Naive B cell (primary cell): ENCODE data around the gene BTBD9. TPM values are rescaled to one million over a fixed set of nuclear protein-coding genes. Genes with fewer than 3 reads are reported as not detected.

Experiments
- ATAC-seq, 2 donors: fragments of 150-1000 bp; cut with Tn5 transposase; 2 replicates each; pipeline ENCODE4 v1.10.0; 2021; ENCODE audit warnings: low read depth in 2 of 2, mild to moderate bottlenecking in 2 of 2, moderate library complexity in 2 of 2
- DNase-seq: peaks from one replicate; pipeline ENCODE4 v3.0.0; 2022
- H3K27ac Mint-ChIP-seq, 6 donors: one replicate each; pipeline ENCODE4 v1.8.0; 2020 to 2022; ENCODE audit warnings: mild to moderate bottlenecking in 6 of 6, mixed read lengths in 6 of 6, moderate library complexity in 5 of 6, inconsistent platforms in 2 of 6
- H3K27me3 Mint-ChIP-seq, 3 donors: one replicate each; pipeline ENCODE4 v1.8.0; 2021 to 2022; ENCODE audit warnings: mixed read lengths in 3 of 3, mild to moderate bottlenecking in 1 of 3
- H3K36me3 Mint-ChIP-seq, 2 donors: one replicate each; pipeline ENCODE4 v1.8.0; 2020 to 2022; ENCODE audit warnings: mixed read lengths in 2 of 2, inconsistent platforms in 1 of 2, mild to moderate bottlenecking in 1 of 2
- H3K4me1 Mint-ChIP-seq, 3 donors: one replicate each; pipeline ENCODE4 v1.8.0; 2020 to 2022; ENCODE audit warnings: mixed read lengths in 3 of 3, inconsistent platforms in 1 of 3, mild to moderate bottlenecking in 1 of 3, moderate library complexity in 1 of 3
- H3K4me3 Mint-ChIP-seq, 8 donors: one replicate each; pipeline ENCODE4 v1.8.0; 2020 to 2022; ENCODE audit warnings: mild to moderate bottlenecking in 8 of 8, mixed read lengths in 8 of 8, moderate library complexity in 8 of 8, inconsistent platforms in 2 of 8
- H3K9me3 Mint-ChIP-seq, 7 donors: one replicate each; pipeline ENCODE4 v1.8.0; 2020 to 2022; ENCODE audit warnings: mixed read lengths in 7 of 7, mild to moderate bottlenecking in 5 of 7, inconsistent platforms in 2 of 7, moderate library complexity in 1 of 7
- polyA plus RNA-seq, 6 donors: library from polyadenylated mRNA; unstranded; fragments of 300-500 nt; fragmentation: Illumina TruSeq; gene quantifications; one replicate each; pipeline ENCODE4 v1.2.3, GENCODE V29; 2021; ENCODE audit warnings: low read depth in 6 of 6

Gene BTBD9
- polyA plus RNA-seq, 6 donors from 2014 or later: 3.5 to 29.1 (median 20.2) TPM

DNA sequence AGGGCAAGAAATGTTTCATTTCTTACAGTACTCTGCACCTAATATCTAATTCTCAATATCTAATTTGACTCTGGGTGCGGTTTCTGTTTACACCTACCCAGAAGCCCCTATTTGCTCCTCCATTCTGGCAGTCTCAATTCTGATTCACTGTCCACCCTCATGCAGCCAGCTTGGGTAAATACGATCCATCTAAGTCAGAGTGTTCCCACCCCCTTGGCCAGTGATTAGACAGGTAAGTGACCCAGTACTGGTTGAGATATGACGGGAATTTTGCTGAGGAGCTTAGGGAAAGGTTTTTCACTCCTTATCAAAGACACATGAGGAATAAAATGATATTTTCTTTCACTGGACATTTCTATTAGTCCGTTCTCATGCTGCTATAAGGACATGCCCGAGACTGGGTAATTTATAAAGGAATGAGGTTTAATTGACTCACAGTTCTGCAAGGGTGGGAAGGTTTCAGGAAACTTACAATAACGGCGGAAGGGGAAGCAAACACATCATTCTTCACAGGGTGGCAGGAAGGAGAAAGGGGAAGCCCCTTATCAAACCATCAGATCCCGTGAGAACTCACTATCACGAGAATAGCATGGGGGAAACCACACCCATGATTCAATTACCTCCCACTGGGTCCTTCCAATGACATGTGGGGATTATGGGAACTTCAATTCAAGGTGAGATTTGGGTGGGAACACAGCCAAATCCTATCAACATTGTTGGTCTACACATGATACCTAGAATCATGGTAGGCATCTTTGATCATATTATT lies 33.9 kb upstream of the BTBD9 start:
- peak overlapping the region in 7 of 8 donors; percentile 26 to 84 (median 71) for H3K4me3 Mint-ChIP-seq
- peaks cover 0 to 17% (median 6%) of the 10 kb centered on the region in 7 donors for H3K9me3 Mint-ChIP-seq
- H3K27ac Mint-ChIP-seq: peak overlapping the region; percentile 47 to 95 (median 83)
- H3K4me1 Mint-ChIP-seq: peaks cover 48 to 60% (median 55%) of the 10 kb centered on the region in 3 donors
- H3K36me3 Mint-ChIP-seq: peaks cover 24 to 26% of the 10 kb centered on the region in 2 donors
- H3K27me3 Mint-ChIP-seq: no peaks in the 10 kb centered on the region
- DNase-seq: peak; percentile 28
- ATAC-seq: peak; percentile 45 to 60

GRCh38 chr6:38671885-38672467 lies 32.2 kb upstream of the BTBD9 start:
- peak overlapping the region in 1 of 8 donors; percentile 16 for H3K4me3 Mint-ChIP-seq
- peak overlapping the region in 3 of 6 donors; percentile 26 to 86 (median 58) for H3K27ac Mint-ChIP-seq
- ATAC-seq (peak; percentile 74 to 77), DNase-seq (peak; percentile 39)
- no peaks in the 10 kb centered on the region for H3K27me3 Mint-ChIP-seq
- peaks cover 0 to 17% (median 6%) of the 10 kb centered on the region in 7 donors for H3K9me3 Mint-ChIP-seq
- peaks cover 15 to 21% of the 10 kb centered on the region in 2 donors for H3K36me3 Mint-ChIP-seq
- H3K4me1 Mint-ChIP-seq: peaks cover 38 to 44% (median 44%) of the 10 kb centered on the region in 3 donors

- H3K9me3 Mint-ChIP-seq: no peaks in the 10 kb centered on the region
- H3K27me3 Mint-ChIP-seq: no peaks in the 10 kb centered on the region
- H3K4me1 Mint-ChIP-seq: peaks cover 0 to 4% (median 0%) of the 10 kb centered on the region in 3 donors
- H3K36me3 Mint-ChIP-seq: peaks cover 9 to 14% of the 10 kb centered on the region in 2 donors
- no peak for DNase-seq
- no peak overlapping the region for H3K4me3 Mint-ChIP-seq
- H3K27ac Mint-ChIP-seq: peak overlapping the region in 1 of 6 donors; percentile 22
- no peak for ATAC-seq
These were observed 18.9 kb upstream of the BTBD9 start for GRCh38 chr6:38658418-38659167.

- no peaks in the 10 kb centered on the region for H3K27me3 Mint-ChIP-seq
- H3K9me3 Mint-ChIP-seq: no peaks in the 10 kb centered on the region
- no peak for ATAC-seq
- H3K4me3 Mint-ChIP-seq: no peak overlapping the region
- DNase-seq: no peak
- peak overlapping the region in 1 of 6 donors; percentile 20 for H3K27ac Mint-ChIP-seq
- peaks cover 9 to 14% of the 10 kb centered on the region in 2 donors for H3K36me3 Mint-ChIP-seq
- peaks cover 0 to 6% (median 0%) of the 10 kb centered on the region in 3 donors for H3K4me1 Mint-ChIP-seq
These were observed 17.2 kb upstream of the BTBD9 start for GRCh38 chr6:38656896-38657295.

GRCh38 chr6:38654263-38654662 lies 14.5 kb upstream of the BTBD9 start:
- Mint-ChIP-seq H3K9me3 (no peaks in the 10 kb centered on the region), H3K4me3 (no peak overlapping the region), H3K27ac (peak overlapping the region in 1 of 6 donors; percentile 42), H3K4me1 (peaks cover 2 to 6% (median 4%) of the 10 kb centered on the region in 3 donors), H3K36me3 (peaks cover 17 to 18% of the 10 kb centered on the region in 2 donors), H3K27me3 (no peaks in the 10 kb centered on the region)
- ATAC-seq: no peak
- DNase-seq: no peak

GRCh38 chr6:38651121-38651784 lies 11.5 kb upstream of the BTBD9 start:
- ATAC-seq: no peak
- no peaks in the 10 kb centered on the region for H3K9me3 Mint-ChIP-seq
- peaks cover 8 to 11% of the 10 kb centered on the region in 2 donors for H3K36me3 Mint-ChIP-seq
- H3K4me3 Mint-ChIP-seq: no peak overlapping the region
- DNase-seq: no peak
- peak overlapping the region in 1 of 6 donors; percentile 50 for H3K27ac Mint-ChIP-seq
- no peaks in the 10 kb centered on the region for H3K27me3 Mint-ChIP-seq
- H3K4me1 Mint-ChIP-seq: peaks cover 2 to 14% (median 4%) of the 10 kb centered on the region in 3 donors

DNA sequence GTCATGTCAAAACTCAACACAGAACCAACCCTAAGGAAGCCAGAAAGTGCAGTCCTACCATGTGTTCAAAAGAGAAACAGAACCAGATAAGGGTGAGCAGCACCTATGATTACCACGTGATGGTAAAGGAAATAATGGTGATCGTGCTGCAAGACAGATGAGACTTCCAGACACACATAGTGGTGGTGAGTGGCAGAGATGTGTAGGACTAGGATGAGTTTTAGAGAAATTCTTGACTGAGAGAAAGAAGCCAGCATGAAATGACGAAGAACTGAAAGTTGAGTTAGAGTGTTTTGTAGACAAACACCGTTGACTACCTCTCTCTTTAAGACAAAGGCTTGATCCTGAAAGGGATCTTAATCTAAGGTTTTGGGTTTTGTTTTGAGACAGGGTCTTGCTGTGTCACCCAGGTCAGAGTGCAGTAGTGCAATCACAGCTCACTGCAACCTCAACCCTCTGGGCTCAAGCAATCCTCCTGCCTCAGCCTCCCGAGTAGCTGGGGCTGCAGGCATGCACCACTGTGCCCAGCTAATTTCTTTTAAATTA lies 10.6 kb upstream of the BTBD9 start:
- Mint-ChIP-seq H3K4me3 (no peak overlapping the region), H3K9me3 (no peaks in the 10 kb centered on the region), H3K27me3 (no peaks in the 10 kb centered on the region), H3K4me1 (peaks cover 2 to 14% (median 4%) of the 10 kb centered on the region in 3 donors), H3K36me3 (peaks cover 8 to 11% of the 10 kb centered on the region in 2 donors), H3K27ac (peak overlapping the region in 1 of 6 donors; percentile 39)
- DNase-seq: no peak
- ATAC-seq: no peak

DNA sequence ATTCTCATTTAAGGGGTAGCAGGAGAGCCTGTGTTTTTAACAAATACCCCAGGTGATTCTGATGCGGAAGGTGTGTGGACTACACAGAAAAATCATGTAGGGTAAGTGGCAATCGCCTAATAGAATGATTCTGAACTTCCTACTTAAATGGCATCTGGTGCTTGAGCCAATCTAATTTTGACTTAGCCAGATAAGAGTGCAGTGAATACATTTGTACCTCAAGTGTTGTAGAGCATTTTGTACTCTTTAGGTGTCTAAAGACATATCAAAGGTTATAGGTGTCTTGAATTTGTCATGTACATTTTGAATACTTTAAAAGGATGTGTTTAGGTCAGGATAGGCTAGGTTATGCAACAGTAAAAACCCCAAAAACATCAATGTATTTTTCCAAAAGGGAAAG lies 10.0 kb upstream of the BTBD9 start:
- ATAC-seq (no peak), DNase-seq (no peak)
- no peak overlapping the region for H3K27ac Mint-ChIP-seq
- H3K4me1 Mint-ChIP-seq: peaks cover 2 to 14% (median 4%) of the 10 kb centered on the region in 3 donors
- H3K9me3 Mint-ChIP-seq: no peaks in the 10 kb centered on the region
- H3K27me3 Mint-ChIP-seq: no peaks in the 10 kb centered on the region
- peaks cover 8 to 11% of the 10 kb centered on the region in 2 donors for H3K36me3 Mint-ChIP-seq
- no peak overlapping the region for H3K4me3 Mint-ChIP-seq

DNA sequence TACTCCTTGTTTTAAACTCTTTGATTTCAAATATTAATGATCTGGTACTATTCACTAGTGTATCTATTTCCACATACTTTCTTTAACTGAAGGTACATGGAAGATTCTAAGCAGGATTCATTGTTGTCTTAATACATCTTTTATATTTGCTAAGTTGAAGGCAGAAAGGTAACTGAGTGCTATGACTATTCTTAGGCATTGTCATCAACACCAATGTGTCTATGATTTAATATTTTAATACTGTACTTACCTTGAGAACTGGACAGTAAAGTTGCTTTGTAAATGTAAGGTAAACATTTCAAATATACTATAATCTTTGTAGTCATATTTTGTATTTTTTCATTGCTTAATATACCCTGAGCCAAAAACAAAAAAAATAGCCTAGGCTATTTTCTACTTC lies 8.9 kb upstream of the BTBD9 start:
- ATAC-seq: no peak
- Mint-ChIP-seq H3K27me3 (no peaks in the 10 kb centered on the region), H3K27ac (no peak overlapping the region), H3K4me1 (peaks cover 2 to 10% (median 4%) of the 10 kb centered on the region in 3 donors), H3K4me3 (no peak overlapping the region), H3K9me3 (no peaks in the 10 kb centered on the region), H3K36me3 (peaks cover 4 to 8% of the 10 kb centered on the region in 2 donors)
- no peak for DNase-seq

DNA sequence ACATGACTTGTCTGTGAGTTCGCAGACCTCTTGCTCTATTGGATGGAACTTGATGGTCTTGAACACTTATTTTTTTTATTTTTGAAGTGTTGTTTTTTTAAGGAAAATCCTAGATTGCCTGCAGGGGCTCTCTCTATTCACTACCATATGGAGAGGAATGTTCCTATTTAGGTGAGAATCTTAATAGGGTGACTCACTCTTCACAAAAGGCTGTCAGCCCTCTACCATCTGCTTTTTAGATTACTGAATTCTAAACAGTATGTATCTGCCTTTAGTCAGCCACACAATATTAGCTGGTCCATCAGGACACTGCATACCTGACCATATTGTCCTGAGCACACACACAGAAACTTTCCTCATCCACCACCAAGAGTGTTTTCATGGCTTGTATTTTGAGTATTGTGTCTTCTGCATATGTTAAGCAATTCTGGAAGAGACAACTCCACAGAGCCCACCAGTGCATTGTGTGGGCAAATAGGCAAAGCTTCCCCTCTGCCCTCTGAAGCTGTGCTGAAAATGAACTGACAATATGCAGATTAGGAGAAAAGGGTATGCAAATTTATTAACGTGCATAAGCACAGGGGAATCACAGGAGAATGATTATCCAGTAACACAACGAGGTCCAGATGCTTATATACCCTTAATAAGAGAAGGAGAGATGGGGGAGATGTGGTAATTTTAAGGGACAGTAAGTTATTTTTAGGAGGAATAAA lies 6.6 kb upstream of the BTBD9 start:
- Mint-ChIP-seq H3K27me3 (no peaks in the 10 kb centered on the region), H3K36me3 (peaks cover 8 to 10% of the 10 kb centered on the region in 2 donors), H3K4me1 (peaks cover 6 to 20% (median 9%) of the 10 kb centered on the region in 3 donors), H3K4me3 (no peak overlapping the region), H3K27ac (peak overlapping the region in 1 of 6 donors; percentile 24), H3K9me3 (no peaks in the 10 kb centered on the region)
- DNase-seq: no peak
- no peak for ATAC-seq

GRCh38 chr6:38644951-38645350 lies 5.2 kb upstream of the BTBD9 start:
- Mint-ChIP-seq H3K4me3 (peak overlapping the region in 1 of 8 donors; percentile 18), H3K4me1 (peaks cover 11 to 34% (median 18%) of the 10 kb centered on the region in 3 donors)
- ATAC-seq: no peak

DNA sequence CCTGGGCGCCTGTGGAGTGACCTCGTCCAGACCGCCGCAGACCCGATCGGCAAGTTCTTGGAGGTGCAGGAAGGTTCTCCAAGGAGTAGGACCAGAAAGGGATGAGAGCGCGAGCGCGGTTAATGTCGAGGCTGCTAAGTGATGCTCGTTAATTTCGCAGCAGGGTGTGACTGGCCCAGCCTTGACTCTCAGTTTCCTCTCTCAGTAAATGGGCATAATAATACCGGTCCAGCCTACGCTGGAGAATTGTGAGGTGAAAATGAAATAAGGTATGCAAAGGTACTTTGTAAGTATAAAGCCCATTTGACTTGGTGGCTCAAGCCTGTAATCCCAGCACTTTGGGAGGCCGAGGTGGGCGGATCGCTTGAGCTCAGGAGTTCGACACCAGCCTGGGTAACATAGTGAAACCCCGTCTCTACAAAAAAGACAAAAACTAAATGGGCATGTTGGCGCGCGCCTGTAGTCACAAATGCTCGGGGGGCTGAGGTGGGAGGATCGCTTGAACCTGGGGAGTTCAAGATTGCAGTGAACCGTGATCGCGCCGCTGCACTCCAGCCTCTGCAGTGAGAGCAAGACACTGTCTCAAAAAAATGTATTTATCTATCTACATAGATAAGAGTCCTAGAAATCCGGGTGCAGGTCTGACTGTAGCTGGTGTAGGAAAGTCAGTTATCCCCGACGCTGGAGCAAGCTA lies 634 bp upstream of the BTBD9 start:
- H3K9me3 Mint-ChIP-seq: no peaks in the 10 kb centered on the region
- no peaks in the 10 kb centered on the region for H3K27me3 Mint-ChIP-seq
- peak overlapping the region; percentile 95 to 99 (median 98) for H3K27ac Mint-ChIP-seq
- H3K4me1 Mint-ChIP-seq: peaks cover 31 to 58% (median 49%) of the 10 kb centered on the region in 3 donors
- DNase-seq (no peak), ATAC-seq (no peak)
- H3K4me3 Mint-ChIP-seq: peak overlapping the region; percentile 88 to 97 (median 93)
- peaks cover 0 to 5% of the 10 kb centered on the region in 2 donors for H3K36me3 Mint-ChIP-seq

More at GRCh38 chr6:38644951-38645350, 5.2 kb upstream of the BTBD9 start:
- DNase-seq: no peak
- no peaks in the 10 kb centered on the region for H3K27me3 Mint-ChIP-seq
- no peak overlapping the region for H3K27ac Mint-ChIP-seq
- H3K36me3 Mint-ChIP-seq: peaks cover 2 to 6% of the 10 kb centered on the region in 2 donors
- no peaks in the 10 kb centered on the region for H3K9me3 Mint-ChIP-seq
